Fibroblast of peridontal ligament (primary cell): ENCODE results near the gene NAA10.
A peak's percentile ranks its signal among the peaks of the same experiment; 100 is the strongest.
"Not testable (repeated sequence)": the region's sequence is repeated elsewhere in the genome, so short reads cannot be mapped to it uniquely, and the experiment has no call there.

ENCODE experiments used
- DNase-seq: peaks from one replicate; pipeline ENCODE4 v3.0.0-alpha.2; 2010; ENCODE audit errors: extremely low read depth

NAA10 gene

GRCh38 chrX:153934762-153935325 is at the start of gene NAA10:
TSS of gene NAA10 (minus strand) at chrX:153935037. CDS start at chrX:153934904, 133 bp downstream.
- DNase-seq, result peak; percentile 40

- no peak for DNase-seq
These were observed 48.5 kb upstream of the NAA10 start for GRCh38 chrX:153983321-153983801.

GRCh38 chrX:153981771-153982533 is 47.1 kb upstream of the NAA10 start:
- DNase-seq, result peak; percentile 71

- DNase-seq, result no peak
These were observed 46.4 kb upstream of the NAA10 start for GRCh38 chrX:153981231-153981630.

- not testable (repeated sequence) for DNase-seq
These were observed 45.6 kb upstream of the NAA10 start for GRCh38 chrX:153980394-153980793.

- DNase-seq, result no peak
These were observed 40.0 kb upstream of the NAA10 start for GRCh38 chrX:153974726-153975286.

- no peak for DNase-seq
These were observed 39.3 kb upstream of the NAA10 start for GRCh38 chrX:153974003-153974725.

GRCh38 chrX:153973127-153974002 is 38.5 kb upstream of the NAA10 start:
- peak; percentile 41 for DNase-seq

GRCh38 chrX:153972368-153973126 is 37.7 kb upstream of the NAA10 start, which contains the start of gene TMEM187:
TSS of gene TMEM187 (plus strand) at chrX:153972754. CDS start at chrX:153982063, 9,309 bp downstream.
- peak; percentile 79 for DNase-seq

- peak; percentile 81 for DNase-seq
These were observed 36.9 kb upstream of the NAA10 start, which contains the start of gene HCFC1 for GRCh38 chrX:153971450-153972367. TSS of gene HCFC1 (minus strand) at chrX:153971818. CDS start at chrX:153970840, 978 bp downstream.

- peak; percentile 74 for DNase-seq
These were observed 36.2 kb upstream of the NAA10 start for GRCh38 chrX:153971124-153971449.

GRCh38 chrX:153970357-153971123 is 35.7 kb upstream of the NAA10 start:
- DNase-seq, result peak; percentile 75

GRCh38 chrX:153969904-153970356 is 35.1 kb upstream of the NAA10 start:
- DNase-seq, result peak; percentile 31

- DNase-seq, result no peak
These were observed 34.5 kb upstream of the NAA10 start for GRCh38 chrX:153969125-153969903.

- DNase-seq, result no peak
These were observed 33.9 kb upstream of the NAA10 start for GRCh38 chrX:153968754-153969124.

- no peak for DNase-seq
These were observed 33.4 kb upstream of the NAA10 start for GRCh38 chrX:153968255-153968654.

GRCh38 chrX:153967536-153968224 is 32.8 kb upstream of the NAA10 start:
- no peak for DNase-seq
